SH-SY5Y (cell line): ENCODE measurements around the gene NTM.

Experiments used
- GATA2 ChIP-seq: IDR thresholded peaks from 2 replicates; pipeline ENCODE4 v1.6.1; 2011; ENCODE audit warnings: mild to moderate bottlenecking, low read depth, low read length
- GATA3 ChIP-seq: IDR thresholded peaks from 2 replicates; pipeline ENCODE4 v1.6.1; 2011; ENCODE audit warnings: low read depth, mild to moderate bottlenecking, low read length, moderate library complexity

DNA sequence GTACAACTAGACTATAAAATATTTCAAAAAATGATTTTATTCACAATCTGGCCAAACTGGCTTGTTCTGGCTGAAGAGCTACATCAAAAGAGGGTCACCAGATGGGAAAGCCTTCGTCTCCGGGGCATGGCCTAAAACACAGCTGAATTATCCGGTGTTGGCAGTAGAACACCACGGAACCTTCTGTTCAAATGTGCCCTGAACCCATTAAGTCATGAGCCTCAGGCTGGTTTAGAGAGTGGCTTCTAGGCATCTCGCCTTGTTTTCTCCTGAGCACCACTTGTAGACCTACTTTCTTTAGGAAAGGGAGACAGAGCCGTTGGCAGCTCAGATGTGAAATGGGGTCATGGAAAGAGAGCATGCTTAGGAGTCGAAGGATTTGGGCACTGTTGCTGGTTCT, 890.2 kb downstream of the NTM start:
- no peak for TF ChIP-seq GATA2
- no peak for TF ChIP-seq GATA3
